Breast epithelium (tissue), 3 donors: Measurements from ENCODE around the gene SYNDIG1.

Experiments used
- POLR2A ChIP-seq: fragments of 450-650 bp; IDR thresholded peaks from one replicate; pipeline ENCODE4 v1.6.1; 2016; ENCODE audit warnings: antibody characterized with exemption, mild to moderate bottlenecking, moderate library complexity
- POLR2AphosphoS5 ChIP-seq, 3 donors: sonication (generic); formaldehyde crosslinking; IDR thresholded peaks; one replicate each; pipeline ENCODE4 v1.6.1; 2017; ENCODE audit warnings: antibody characterized with exemption in 3 of 3
- TF ChIP-seq, protein P1 (sequence below), 3 donors: fragments of 450-650 bp; IDR thresholded peaks; one replicate each; pipeline ENCODE4 v1.5.1; 2016 to 2017; ENCODE audit warnings: antibody characterized with exemption in 3 of 3, mild to moderate bottlenecking in 3 of 3, moderate library complexity in 3 of 3

DNA sequence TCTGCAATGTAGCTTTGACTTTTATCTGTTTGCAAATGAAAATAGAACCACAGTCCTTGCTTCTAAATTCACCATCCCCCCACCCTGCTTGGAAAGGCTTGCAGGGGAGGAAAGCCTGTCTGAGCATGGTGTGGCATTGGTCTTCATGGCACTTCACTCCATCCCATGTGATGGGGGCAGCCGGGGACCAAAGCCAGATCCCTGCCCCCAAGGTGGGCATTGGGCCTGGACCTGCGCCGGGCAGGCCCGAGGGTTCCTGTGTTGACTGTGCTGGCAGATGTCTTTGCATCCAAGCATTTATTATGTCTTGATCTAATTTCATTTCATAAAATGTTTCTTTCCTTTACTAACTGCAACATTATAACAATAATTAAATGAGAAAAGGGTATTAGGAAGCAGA lies 120.0 kb downstream of the SYNDIG1 start:
- TF ChIP-seq, protein P1, sequence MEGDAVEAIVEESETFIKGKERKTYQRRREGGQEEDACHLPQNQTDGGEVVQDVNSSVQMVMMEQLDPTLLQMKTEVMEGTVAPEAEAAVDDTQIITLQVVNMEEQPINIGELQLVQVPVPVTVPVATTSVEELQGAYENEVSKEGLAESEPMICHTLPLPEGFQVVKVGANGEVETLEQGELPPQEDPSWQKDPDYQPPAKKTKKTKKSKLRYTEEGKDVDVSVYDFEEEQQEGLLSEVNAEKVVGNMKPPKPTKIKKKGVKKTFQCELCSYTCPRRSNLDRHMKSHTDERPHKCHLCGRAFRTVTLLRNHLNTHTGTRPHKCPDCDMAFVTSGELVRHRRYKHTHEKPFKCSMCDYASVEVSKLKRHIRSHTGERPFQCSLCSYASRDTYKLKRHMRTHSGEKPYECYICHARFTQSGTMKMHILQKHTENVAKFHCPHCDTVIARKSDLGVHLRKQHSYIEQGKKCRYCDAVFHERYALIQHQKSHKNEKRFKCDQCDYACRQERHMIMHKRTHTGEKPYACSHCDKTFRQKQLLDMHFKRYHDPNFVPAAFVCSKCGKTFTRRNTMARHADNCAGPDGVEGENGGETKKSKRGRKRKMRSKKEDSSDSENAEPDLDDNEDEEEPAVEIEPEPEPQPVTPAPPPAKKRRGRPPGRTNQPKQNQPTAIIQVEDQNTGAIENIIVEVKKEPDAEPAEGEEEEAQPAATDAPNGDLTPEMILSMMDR (IDR thresholded peaks at IDR 0.05), result no peak
- TF ChIP-seq POLR2AphosphoS5 (IDR thresholded peaks at IDR 0.05), result no peak
- TF ChIP-seq POLR2A, result no peak
